Measurements from ENCODE around the gene TENM3.
A peak's percentile ranks its signal among the peaks of the same experiment; 100 is the strongest.

The TENM3 gene

GRCh38 chr4:182776376-182777105 lies 533.3 kb downstream of the TENM3 start:
- no peak for DNase-seq (ENCODE audit: low read depth in 2 of 2)

DNA sequence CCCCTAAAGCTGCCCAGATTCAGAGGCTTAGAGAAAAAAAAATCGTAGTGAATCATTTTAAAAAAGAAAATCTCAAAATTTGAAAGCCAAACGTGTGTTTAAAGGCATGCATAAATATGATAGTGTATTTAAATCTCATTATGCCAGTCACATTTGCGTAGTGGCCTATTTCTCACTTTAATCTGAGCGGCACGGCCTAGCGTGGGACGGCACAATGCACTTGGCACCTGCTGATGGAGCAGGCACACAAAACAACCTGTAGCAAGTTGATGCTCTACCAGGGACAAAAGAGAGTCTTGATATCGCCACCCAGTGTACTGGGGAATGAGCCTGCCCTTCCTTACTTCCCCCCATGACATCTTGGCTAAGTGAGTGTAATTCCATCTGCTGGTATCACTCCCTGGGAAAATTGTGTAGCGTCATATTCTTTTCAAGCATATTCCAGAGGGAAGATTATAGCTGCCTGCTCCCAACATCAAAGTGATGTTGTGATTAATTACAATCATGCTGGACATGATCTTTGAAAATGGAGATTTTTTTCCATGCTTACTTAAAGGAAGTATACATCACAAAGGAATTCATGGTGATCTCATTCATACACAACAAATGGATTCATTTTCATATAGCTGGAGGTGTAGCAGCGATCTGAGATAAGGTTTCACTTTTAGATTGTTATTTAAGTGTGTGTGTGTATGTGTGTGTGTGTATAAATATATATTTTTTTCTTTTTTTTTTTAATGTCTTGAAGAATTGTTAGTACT lies 535.2 kb downstream of the TENM3 start:
- DNase-seq (ENCODE audit: low read depth in 2 of 2): no peak

DNA sequence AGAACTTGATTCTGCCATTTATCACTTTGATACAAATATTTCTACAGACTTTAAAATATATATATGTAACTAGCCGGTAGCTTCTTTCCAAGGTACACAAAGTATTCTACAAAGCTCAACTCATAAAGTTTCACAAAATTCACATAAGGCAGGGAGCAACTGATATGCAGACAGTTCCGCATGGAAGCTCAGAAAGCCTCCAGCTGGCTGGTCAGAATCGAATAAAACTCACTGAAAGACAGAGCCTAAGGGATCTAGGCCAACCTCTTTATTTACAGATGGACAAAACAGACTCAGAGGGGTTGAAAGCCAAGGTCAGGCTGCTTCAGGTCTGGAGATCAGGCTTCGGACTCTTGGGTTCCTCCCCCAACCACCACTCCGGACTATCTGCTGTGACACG lies 543.8 kb downstream of the TENM3 start:
- no peak for DNase-seq (ENCODE audit: low read depth in 2 of 2)

DNA sequence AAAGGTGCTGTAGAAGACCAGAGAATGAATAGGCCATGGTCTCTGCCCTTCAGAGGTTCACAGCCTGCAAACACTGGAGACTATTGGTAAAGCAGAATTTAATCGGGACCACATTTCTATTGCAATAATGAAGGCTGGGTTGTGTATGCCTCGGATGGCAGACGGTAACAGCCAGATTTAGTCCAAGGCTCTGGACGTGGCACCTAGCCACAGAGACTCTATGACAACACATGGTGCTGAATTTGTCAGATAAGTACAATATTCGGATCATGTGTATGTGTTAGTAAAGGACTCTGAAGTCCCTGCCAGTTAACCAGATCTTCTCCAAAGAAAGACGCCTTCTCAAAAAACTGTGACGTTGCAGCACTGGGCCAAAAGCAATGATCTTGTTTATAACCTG lies 545.0 kb downstream of the TENM3 start:
- DNase-seq (ENCODE audit: low read depth in 2 of 2): no peak

DNA sequence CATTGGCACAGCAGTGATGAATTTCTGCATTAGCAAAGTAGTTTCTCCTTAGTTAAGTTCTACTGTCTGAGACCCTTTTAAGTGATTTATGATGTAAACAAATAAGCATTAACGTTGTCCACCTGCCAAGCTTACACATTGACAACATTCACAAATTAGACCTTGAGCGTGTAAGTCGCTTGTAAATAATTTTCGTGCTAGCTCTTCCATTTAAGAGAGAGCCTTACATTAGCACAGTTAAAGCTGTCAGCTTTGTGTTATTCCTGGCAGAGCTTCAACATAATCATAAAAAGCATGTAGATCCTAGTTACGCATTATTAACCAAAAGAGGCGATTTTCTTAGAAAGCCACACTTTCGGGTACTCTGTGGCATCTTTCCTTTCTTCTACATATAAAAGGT lies 546.3 kb downstream of the TENM3 start:
- no peak for DNase-seq (ENCODE audit: low read depth in 2 of 2)

DNA sequence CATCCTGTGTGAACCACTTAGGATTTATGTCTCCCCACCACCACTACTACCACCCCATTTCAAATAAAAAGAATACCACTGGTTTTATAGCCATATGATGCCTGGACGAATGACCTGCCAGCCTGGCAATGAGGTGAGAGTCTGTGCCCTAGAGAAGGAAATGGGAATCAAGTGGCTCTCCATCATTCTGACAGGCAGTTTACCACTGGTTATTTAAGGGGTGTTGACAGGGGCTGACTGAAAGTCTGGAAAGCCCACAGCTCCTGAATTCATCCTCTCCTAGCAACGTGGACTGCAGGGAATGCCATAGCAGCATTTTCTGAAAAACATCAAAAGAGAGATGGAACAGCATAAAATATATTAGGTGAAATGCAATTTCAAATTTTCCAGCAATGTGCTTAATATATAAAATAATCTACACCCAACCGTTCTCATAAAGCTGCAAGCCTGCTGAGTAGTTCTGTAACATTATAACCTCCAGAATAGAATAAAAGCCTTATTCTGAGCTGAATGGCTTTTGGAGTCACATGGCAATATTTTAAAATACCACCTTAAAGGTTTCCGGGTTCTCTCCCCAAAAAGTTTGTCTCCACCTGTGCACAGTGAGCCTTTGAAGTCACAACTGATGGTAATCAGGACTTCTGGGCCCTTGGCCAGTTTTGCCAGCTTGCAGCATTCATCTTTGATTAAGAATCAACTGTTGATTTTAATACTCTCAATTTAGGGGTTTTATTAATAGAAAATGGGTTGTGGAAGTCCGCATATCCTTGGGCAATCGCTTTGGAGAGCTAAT lies 552.4 kb downstream of the TENM3 start:
- DNase-seq (ENCODE audit: low read depth in 2 of 2): no peak

GRCh38 chr4:182799515-182800215 lies 556.5 kb downstream of the TENM3 start:
- DNase-seq (ENCODE audit: low read depth in 2 of 2): no peak

GRCh38 chr4:182800216-182800515 lies 557.0 kb downstream of the TENM3 start:
- no peak for DNase-seq (ENCODE audit: low read depth in 2 of 2)

DNA sequence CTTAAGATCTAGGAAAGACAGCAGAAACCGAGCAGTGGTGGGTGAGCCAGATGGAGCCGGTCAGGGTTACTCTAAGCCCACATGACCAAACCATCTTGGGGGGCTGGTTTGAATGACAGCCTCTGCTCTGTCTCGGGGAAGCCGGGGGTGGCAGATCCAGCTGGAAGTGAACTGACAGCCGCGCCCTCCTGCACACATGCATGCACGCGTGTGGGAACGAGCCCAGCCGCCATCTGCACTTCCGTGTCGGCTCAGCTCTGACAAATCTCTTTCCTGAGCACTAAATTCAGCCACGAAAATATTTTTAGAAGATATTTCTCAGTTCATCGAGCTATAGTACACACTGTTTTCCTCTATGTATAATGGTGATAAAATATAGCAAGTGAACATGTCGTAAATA lies 558.4 kb downstream of the TENM3 start:
- no peak for DNase-seq (ENCODE audit: low read depth in 2 of 2)

GRCh38 chr4:182802621-182803020 lies 559.4 kb downstream of the TENM3 start:
- no peak for DNase-seq (ENCODE audit: low read depth in 2 of 2)

GRCh38 chr4:182803235-182803634 lies 560.0 kb downstream of the TENM3 start:
- DNase-seq (ENCODE audit: low read depth in 2 of 2): no peak

- no peak for DNase-seq (ENCODE audit: low read depth in 2 of 2)
Observed at GRCh38 chr4:182804131-182804530, 560.9 kb downstream of the TENM3 start.

DNA sequence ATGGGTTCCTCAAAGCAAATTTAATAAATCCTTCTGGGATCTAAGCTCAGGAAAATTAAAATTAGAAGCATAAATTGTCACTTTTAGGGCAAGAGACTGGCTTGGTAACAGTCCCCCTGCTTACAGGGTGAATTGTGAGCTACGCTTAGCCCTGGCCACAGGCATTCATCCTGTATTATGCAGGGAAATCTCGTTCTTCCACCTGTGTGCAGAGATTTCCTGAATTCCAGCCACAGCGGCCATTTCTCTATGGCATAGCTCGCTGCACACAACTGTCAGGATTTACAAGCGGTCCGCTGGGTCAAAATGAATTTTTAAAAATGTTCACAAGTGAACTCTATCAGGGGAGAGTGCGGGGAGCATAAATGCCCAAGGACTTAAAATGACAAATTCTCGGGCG lies 562.1 kb downstream of the TENM3 start:
- no peak for DNase-seq (ENCODE audit: low read depth in 2 of 2)

GRCh38 chr4:182805750-182806149 lies 562.5 kb downstream of the TENM3 start:
- no peak for DNase-seq (ENCODE audit: low read depth in 2 of 2)

DNA sequence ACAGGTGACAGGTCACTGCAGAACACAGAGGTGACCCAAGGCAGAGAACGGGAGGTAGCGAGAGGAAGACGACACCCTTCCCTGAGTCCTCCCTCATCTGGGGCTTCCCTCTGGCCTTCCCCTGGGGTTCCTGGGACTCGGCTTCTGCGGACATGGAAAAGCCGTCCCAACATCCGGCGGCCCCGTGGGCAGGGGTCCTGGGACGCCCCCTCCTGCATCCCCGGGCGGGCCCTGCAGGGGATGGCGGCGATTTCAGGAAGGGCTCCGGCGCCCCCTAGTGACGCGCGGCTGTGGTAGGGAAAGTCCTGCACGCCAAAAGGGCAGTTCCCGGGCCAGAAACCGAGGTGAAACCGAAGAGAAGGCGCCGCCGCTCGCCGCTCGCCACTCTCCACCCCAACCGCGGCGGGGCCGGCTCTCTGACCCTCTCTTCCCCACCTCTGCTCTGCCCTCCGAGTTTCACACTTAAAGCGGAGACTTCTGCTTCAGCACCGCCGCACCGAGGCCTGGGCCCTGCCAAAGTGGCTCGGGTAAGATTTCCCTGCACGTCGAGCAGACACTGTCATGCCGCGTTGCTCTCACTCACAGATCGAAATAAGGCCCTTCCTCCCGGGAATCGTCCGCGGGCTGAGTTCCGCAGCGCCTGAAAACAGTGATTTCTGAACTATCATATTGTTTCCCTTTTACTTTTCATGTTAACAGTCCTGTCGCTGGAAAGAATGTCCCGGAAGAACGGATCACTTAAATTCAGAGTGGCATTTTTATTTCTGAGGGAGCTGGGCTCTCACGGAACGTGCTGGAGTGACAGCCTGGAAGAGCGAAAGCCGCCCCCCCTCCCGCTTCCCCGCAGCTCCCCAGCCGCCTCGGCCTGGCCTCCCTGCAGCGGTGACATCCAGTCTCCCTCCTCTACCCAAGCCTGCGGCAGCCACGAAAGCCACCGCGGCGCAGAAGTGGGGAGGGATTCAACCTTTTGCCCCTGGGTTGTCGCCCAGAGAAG lies 563.4 kb downstream of the TENM3 start:
- peak in 1 of 2 donors; percentile 41 for DNase-seq (ENCODE audit: low read depth in 2 of 2)

DNA sequence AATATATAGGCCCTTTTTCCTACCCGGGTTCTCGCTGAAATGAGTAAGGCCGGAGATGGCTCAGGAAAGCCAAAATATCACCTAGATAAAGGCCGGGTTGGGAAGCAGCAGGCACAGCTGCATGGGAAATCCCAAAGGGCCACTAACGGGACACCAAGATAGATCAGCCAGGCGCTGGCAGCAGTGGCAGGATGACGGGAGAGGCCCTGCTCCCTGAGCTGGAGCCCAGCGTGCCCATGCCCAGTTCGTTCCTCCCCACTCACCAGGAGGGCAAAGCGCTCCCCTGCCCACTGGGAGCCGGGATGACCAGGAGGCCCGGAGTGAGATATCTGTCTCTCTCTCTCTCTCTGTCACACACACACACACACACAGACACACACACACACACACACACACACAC lies 564.1 kb downstream of the TENM3 start:
- DNase-seq (ENCODE audit: low read depth in 2 of 2): no peak

- no peak for DNase-seq (ENCODE audit: low read depth in 2 of 2)
Observed at GRCh38 chr4:182807767-182808548, 564.8 kb downstream of the TENM3 start.

DNA sequence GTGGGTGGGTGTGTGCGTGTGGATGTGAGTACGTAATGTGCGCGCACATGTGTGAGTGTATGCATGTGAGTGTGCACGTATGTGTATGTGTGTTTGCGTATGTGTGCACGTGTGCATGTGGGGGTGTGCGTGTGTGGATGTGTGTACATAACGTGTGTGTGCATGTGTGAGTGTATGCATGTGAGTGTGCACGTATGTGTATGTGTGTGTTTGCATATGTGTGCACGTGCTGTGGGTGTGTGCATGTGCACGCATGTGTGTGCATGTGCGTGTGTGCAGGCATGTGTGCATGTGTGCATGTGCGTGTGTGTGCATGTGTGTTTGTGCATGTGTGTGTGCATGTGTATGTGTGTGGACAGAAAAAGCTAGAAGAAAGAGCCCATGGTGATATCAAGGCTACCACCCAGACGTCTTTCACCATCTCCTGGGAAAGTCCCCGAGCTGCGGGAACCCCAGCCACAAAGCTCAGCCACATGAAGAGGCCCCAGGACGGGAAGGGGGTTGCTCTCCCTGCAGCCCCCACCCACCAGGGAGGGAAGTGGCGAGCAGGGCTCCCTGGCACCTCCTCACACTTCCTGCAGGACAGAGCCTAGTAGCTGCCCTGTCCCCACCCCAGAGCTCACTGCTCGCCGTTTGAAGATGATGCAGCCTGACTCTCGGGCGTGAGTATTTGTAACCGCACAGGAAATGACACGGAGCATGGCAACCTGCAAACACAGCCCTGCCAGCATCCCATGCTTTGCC lies 565.6 kb downstream of the TENM3 start:
- DNase-seq (ENCODE audit: low read depth in 2 of 2): no peak

DNA sequence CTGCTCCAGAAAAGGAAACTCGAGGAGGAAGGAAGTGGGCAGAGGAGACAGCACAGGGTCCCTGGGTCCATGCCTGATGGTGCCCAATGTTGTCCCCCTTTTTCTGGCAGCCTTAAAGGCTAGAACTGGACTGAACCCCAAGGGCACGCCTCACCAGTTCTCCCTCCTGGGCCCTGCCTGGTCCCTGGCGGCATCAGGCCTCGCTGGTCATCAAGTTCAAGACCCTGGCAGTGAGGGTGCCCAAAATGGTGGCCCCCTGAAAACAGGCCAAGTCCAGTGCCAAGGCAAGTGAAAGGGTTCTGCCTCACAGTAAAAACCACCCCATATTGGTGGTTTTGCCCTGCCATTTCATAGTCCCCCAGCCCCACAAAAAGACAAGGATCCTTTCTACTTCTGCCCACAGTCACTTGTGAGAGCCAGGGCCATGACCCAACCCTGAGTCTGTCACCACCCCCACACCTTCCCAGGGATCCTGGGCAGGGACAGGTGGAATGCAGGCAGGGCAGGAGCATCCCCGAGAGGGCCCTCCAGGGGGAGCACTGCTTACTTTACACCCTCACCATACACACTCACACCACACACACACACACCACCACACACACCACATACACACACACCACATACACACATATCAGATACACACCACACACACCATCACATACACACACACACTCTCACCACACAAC lies 566.4 kb downstream of the TENM3 start:
- no peak for DNase-seq (ENCODE audit: low read depth in 2 of 2)

Data from stimulated activated CD8-positive, alpha-beta memory T cell treated with anti-CD3 and anti-CD28 coated beads, Interleukin-7, amount 100 ng/mL, for 1 hour (primary cell).